HG02588 (cell line): ENCODE data around the gene MACC1.
A peak's percentile ranks its signal among the peaks of the same experiment; 100 is the strongest.

ENCODE experiments used
- ATAC-seq: cut with Tn5 transposase; IDR thresholded peaks from one replicate; pipeline ENCODE4 v1.9.1; 2021; ENCODE audit warnings: mild to moderate bottlenecking, moderate library complexity; ENCODE audit not compliant: unreplicated experiment

MACC1 gene

GRCh38 chr7:20183086-20183485 lies 34.1 kb downstream of the MACC1 start:
- ATAC-seq: no peak

- ATAC-seq: no peak
These were observed 40.5 kb downstream of the MACC1 start for GRCh38 chr7:20176578-20177242.

DNA sequence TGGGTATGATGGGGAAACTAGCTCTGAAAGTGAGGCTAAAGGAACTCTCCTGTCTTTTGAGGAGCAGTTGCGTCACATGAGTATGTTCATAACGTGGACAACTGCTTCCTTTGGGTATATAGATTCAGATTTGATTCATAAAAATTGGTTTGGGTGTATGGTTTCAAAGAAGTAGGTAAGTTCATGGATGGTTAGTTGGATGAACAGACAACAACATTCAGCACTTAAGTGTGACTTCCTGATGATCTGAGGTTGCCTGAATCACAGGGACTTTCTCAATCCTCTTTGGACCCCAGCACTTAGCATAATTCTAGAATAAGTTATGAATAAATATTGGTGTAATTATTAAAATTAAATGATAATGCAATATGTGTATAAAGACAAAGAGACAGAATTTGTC lies 43.4 kb downstream of the MACC1 start:
- no peak for ATAC-seq

DNA sequence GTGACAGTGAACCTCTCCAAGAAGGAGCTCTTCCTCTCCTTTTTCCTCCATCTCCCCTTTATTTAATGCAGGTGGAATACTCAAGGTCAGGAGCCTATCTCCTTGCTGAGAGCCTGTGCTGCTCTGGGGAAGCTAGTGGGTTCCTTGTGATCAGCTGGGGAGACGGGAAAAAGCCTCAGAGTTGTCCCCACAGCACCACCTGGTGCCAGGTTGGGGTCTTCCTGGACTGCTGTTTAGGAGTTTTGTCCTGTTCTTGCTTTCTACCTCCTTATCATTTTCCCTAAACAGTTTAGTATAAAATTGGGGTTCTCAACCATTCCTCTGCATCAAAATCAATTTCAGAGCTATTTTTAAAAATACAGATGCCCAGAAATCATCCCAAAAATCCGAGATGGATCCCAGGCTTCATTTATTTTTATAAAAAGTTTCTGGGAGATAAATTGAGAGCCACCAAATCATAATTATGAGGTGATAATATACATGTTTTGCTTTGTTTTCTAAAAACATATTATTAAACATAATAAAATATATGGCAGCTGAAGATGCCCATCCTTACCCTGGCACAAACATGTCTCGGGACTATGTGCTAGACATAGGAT lies 44.3 kb downstream of the MACC1 start:
- peak; percentile 66 for ATAC-seq

- no peak for ATAC-seq
These were observed 46.6 kb downstream of the MACC1 start for GRCh38 chr7:20170633-20171032.

GRCh38 chr7:20165146-20165510 lies 52.1 kb downstream of the MACC1 start:
- no peak for ATAC-seq

GRCh38 chr7:20164425-20165145 lies 52.6 kb downstream of the MACC1 start:
- no peak for ATAC-seq

DNA sequence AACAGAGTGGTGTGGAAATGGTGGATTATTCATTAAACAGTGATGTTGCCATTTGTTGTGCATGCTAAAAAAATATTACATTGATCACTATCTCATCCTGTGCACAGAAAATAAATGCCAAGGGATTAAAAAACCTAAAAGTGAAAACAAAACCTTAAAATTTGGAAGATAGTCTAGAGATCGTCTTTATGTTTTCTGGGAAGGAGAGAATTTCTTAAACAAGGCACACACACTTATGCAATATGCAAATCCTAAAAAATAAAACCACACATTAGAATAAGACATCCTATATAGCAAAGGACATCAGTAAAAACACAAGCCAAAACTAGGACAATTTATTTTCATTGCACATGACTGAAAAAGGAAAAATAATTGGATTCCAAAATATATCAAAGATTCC lies 54.5 kb downstream of the MACC1 start:
- ATAC-seq: no peak

DNA sequence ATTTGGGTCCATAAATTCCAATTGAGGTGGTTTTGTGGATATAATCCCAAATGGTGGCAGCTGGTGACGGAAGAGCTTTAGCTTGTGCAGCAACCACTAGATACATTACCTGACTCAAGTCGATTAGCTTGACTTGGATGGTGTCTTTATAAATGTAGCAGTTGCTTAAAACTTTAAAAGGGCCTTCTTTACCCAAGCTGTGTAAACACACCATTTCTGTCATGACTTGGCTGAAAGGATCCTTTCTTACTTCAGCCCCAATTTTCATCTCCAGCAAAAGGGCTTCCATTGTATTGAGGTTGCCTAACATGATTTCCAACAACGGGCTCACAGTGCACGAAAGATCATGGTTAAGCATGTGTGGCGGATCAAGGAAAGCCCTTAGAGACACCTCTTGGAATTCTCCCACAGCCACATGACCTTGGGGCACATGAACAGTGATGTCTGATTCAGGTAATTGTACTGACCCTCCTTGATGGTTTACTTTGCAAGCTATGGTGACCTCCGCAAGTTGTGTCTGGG lies 57.9 kb downstream of the MACC1 start:
- no peak for ATAC-seq

- no peak for ATAC-seq
These were observed 58.5 kb downstream of the MACC1 start for GRCh38 chr7:20158684-20159083.

GRCh38 chr7:20157456-20157855 lies 59.7 kb downstream of the MACC1 start:
- no peak for ATAC-seq

GRCh38 chr7:20153999-20154398 lies 63.2 kb downstream of the MACC1 start:
- ATAC-seq: no peak

DNA sequence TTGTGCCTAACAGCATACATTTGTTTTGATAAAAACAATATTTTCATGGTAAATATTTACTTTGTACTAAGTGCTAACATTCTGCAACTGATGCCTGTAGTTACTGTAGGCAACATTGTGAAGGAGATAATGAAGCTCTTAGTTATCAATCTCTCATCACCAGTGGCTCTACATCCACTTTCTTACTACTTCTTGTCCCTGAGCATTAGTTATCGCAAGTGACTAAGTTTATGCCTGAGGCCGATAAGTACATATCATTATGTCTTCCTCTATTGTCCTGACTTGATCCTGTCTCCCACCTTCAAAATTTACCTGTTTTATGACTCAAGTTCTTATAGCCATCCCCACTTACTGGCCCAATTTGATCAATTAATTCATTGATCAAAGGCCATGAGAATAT lies 63.6 kb downstream of the MACC1 start:
- no peak for ATAC-seq

- ATAC-seq: no peak
These were observed 64.7 kb downstream of the MACC1 start for GRCh38 chr7:20152511-20152910.

DNA sequence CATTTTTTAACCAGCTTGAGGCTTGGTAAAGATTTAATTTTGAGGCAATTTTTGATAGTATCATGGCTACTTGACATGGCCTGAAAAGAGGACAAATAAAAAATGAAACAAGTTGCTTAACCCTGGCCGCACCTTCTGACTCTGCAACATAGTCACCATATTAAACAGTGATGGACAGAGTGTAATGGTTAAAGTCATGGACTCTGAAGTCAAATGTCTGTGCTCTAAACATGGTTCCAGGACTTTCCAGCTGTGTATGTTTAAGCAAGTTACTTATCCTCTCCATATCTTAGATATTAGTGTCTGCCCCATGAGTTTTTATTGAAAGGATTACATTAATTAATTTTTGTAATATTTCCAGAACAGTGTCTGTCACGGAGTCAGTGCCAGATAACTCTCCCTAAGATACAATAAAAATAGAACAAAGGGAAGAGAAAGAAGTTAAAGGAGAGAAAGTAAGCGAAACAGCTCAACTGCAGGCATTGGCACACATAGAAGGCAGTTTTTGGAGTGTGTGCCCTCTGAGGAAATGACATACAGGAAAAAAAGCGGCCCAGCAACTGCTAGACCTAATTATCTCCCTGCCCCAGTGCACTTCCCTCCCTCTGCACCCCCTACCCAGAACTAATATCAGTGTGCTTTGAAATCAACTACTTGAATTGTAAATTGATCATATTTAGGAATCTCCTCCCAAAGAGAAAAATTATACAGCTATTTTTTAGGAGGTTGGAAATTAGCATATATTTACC lies 65.3 kb downstream of the MACC1 start:
- no peak for ATAC-seq

GRCh38 chr7:20146451-20146850 lies 70.7 kb downstream of the MACC1 start:
- no peak for ATAC-seq

- no peak for ATAC-seq
These were observed 72.4 kb downstream of the MACC1 start for GRCh38 chr7:20144801-20145200.

GRCh38 chr7:20141666-20142065 lies 75.5 kb downstream of the MACC1 start:
- ATAC-seq: no peak

GRCh38 chr7:20141002-20141345 lies 76.2 kb downstream of the MACC1 start:
- ATAC-seq: no peak

GRCh38 chr7:20140291-20141001 lies 76.7 kb downstream of the MACC1 start:
- ATAC-seq: no peak

- no peak for ATAC-seq
These were observed 80.5 kb downstream of the MACC1 start for GRCh38 chr7:20136647-20137046.
